Neural cell (in vitro differentiated cells): ENCODE measurements around the gene PSMC4.

Experiments used
- EZH2 ChIP-seq: fragments of 200-600, 300-800 bp; shearing (Covaris generic), sonication (generic); IDR thresholded peaks from 2 replicates; pipeline ENCODE4 v1.6.1; 2014; ENCODE audit warnings: antibody characterized with exemption, low read length, borderline replicate concordance, mild to moderate bottlenecking; ENCODE audit not compliant: insufficient read depth, poor library complexity, severe bottlenecking
- MXI1 ChIP-seq: fragments of 450-650 bp; conservative IDR thresholded peaks from 2 replicates; pipeline ENCODE4 v1.6.1; 2014; ENCODE audit warnings: antibody characterized with exemption, mild to moderate bottlenecking; ENCODE audit not compliant: poor library complexity, severe bottlenecking
- POLR2AphosphoS5 ChIP-seq: IDR thresholded peaks from 2 replicates; pipeline ENCODE4 v1.6.1; 2012
- REST ChIP-seq: IDR thresholded peaks from 2 replicates; pipeline ENCODE4 v1.6.1; 2012; ENCODE audit warnings: borderline replicate concordance
- SMC3 ChIP-seq: fragments of 450-650 bp; conservative IDR thresholded peaks from 2 replicates; pipeline ENCODE4 v1.6.1; 2014; ENCODE audit warnings: antibody characterized with exemption, mild to moderate bottlenecking, moderate library complexity; ENCODE audit not compliant: poor library complexity
- TAF1 ChIP-seq: IDR thresholded peaks from 2 replicates; pipeline ENCODE4 v1.6.1; 2012; ENCODE audit warnings: low read depth
- TF ChIP-seq, protein P1 (sequence below): fragments of 450-650 bp; IDR thresholded peaks from 2 replicates; pipeline ENCODE4 v1.5.1; 2014; ENCODE audit warnings: antibody characterized with exemption, mild to moderate bottlenecking, moderate library complexity; ENCODE audit not compliant: poor library complexity, severe bottlenecking

DNA sequence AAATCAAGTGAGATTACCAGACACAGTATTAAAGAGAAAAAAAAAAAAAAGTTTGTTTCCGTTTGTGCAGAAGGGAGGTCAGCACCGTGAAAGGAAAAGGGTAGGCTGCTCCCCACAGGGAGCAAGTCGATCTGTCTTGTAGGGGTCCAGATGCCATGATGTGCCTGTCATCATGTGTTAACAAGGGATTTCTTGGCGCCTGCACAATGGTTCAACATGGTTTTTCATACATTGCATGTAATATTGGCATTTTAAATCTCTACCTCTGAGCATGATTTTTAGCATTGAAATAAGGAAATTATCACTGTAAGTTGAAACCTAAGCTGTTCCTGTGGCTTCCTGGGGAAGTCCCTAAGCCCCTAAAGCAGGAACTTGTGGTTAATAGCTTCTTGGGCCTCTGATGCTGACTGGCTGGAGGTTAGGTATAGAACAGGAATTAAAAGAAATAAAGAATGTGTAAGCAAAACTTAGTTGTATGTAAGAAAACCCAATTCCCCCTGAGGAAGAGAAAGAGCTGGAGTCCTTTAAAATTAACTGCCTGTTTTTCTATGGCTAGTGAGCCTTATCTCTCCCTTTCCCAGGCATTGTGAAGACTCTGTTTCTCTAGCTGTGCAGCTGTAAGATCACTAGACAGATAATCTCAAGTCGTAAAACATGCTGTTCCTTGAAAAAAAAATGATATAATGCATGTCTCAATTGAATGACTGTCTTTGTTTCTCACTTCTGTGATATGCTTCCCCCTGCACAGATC is 29.2 kb upstream of the PSMC4 start:
- TF ChIP-seq REST: no peak
- TF ChIP-seq, protein P1, sequence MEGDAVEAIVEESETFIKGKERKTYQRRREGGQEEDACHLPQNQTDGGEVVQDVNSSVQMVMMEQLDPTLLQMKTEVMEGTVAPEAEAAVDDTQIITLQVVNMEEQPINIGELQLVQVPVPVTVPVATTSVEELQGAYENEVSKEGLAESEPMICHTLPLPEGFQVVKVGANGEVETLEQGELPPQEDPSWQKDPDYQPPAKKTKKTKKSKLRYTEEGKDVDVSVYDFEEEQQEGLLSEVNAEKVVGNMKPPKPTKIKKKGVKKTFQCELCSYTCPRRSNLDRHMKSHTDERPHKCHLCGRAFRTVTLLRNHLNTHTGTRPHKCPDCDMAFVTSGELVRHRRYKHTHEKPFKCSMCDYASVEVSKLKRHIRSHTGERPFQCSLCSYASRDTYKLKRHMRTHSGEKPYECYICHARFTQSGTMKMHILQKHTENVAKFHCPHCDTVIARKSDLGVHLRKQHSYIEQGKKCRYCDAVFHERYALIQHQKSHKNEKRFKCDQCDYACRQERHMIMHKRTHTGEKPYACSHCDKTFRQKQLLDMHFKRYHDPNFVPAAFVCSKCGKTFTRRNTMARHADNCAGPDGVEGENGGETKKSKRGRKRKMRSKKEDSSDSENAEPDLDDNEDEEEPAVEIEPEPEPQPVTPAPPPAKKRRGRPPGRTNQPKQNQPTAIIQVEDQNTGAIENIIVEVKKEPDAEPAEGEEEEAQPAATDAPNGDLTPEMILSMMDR: no peak
- TF ChIP-seq MXI1: no peak
- no peak for TF ChIP-seq TAF1
- TF ChIP-seq EZH2: no peak
- no peak for TF ChIP-seq SMC3
- TF ChIP-seq POLR2AphosphoS5: no peak
